SK-MEL-5 (cell line): ENCODE measurements around the gene PTDSS2. TPM values are rescaled to one million over a fixed set of nuclear protein-coding genes. Genes with fewer than 3 reads are reported as not detected.

Experiments used
- DNase-seq: peaks from one replicate; pipeline ENCODE4 v3.0.0-alpha.2; 2016; ENCODE audit warnings: low read depth, low spot score
- in situ Hi-C: cut with HindIII; loops from 2 replicates; pipeline ENCODE4 v1.10.0; 2016; ENCODE audit warnings: low sequenced_read_pairs, high pct_unique_total_duplicates, low pct_unique_long_range_greater_than_20kb
- total RNA-seq: library from RNA; depleted of rRNA; stranded (reverse); fragments of >200 nt; shearing (Covaris generic); gene quantifications from 2 replicates; pipeline ENCODE4 v1.2.3, GENCODE V29; 2014

The PTDSS2 gene
- total RNA-seq, 1 experiment from 2014 or later = 41.7 TPM

GRCh38 chr11:441418-442274 is 8.4 kb upstream of the PTDSS2 start, which contains the start of gene ANO9:
TSS of gene ANO9 (minus strand) at chr11:442011. CDS start at chr11:441926, 85 bp downstream.
- in situ Hi-C loops = no loop called here
- DNase-seq = no peak

GRCh38 chr11:442611-443081 is 7.4 kb upstream of the PTDSS2 start:
- DNase-seq = no peak
- in situ Hi-C loops = no loop called here

GRCh38 chr11:443542-444199 is 6.4 kb upstream of the PTDSS2 start:
- DNase-seq = peak; percentile 74
- in situ Hi-C loops = no loop called here

- peak; percentile 26 for DNase-seq
- in situ Hi-C loops = no loop called here
Measured at GRCh38 chr11:444396-445144, 5.5 kb upstream of the PTDSS2 start.

GRCh38 chr11:445765-446588 is 4.1 kb upstream of the PTDSS2 start:
- in situ Hi-C loops = no loop called here
- DNase-seq = no peak

GRCh38 chr11:446891-447290 is 3.2 kb upstream of the PTDSS2 start:
- DNase-seq = no peak
- in situ Hi-C loops = no loop called here

GRCh38 chr11:447923-448731 is 2.0 kb upstream of the PTDSS2 start:
- DNase-seq = peak; percentile 93
- in situ Hi-C loops = no loop called here

- in situ Hi-C loops = no loop called here
Measured at GRCh38 chr11:450809-451451, 851 bp downstream of the PTDSS2 start.

GRCh38 chr11:451738-452137 is 1.7 kb downstream of the PTDSS2 start:
- in situ Hi-C loops = no loop called here

More at GRCh38 chr11:450809-451451, 851 bp downstream of the PTDSS2 start:
- peak; percentile 48 for DNase-seq

GRCh38 chr11:452203-452744 is 2.2 kb downstream of the PTDSS2 start:
- in situ Hi-C loops = no loop called here

More at GRCh38 chr11:451738-452137, 1.7 kb downstream of the PTDSS2 start:
- DNase-seq = no peak

GRCh38 chr11:452916-453527 is 2.9 kb downstream of the PTDSS2 start:
- in situ Hi-C loops = no loop called here
- no peak for DNase-seq

More at GRCh38 chr11:452203-452744, 2.2 kb downstream of the PTDSS2 start:
- no peak for DNase-seq

- no peak for DNase-seq
- in situ Hi-C loops = no loop called here
Measured at GRCh38 chr11:453564-453963, 3.5 kb downstream of the PTDSS2 start.

GRCh38 chr11:454043-454442 is 4.0 kb downstream of the PTDSS2 start:
- DNase-seq = no peak
- in situ Hi-C loops = no loop called here

GRCh38 chr11:454801-455565 is 4.9 kb downstream of the PTDSS2 start:
- DNase-seq = no peak
- in situ Hi-C loops = no loop called here
